Fibroblast of villous mesenchyme (primary cell): ENCODE data around the gene ACVR1B. TPM values are rescaled to one million over a fixed set of nuclear protein-coding genes. Genes with fewer than 3 reads are reported as not detected.

ENCODE experiments used
- DNase-seq: peaks from one replicate; pipeline ENCODE4 v3.0.0-alpha.2; 2010; ENCODE audit warnings: low read depth
- H3K4me3 ChIP-seq: 2 replicates; pipeline ENCODE4 v1.5.1; 2011; ENCODE audit warnings: low read depth, mild to moderate bottlenecking, low read length
- total RNA-seq: library from RNA; depleted of rRNA; stranded (reverse); fragments of >200 nt; gene quantifications from 2 replicates; pipeline ENCODE4 v1.2.3, GENCODE V29; 2012
- TF ChIP-seq, protein P1 (sequence below): IDR thresholded peaks from 2 replicates; pipeline ENCODE4 v1.5.1; 2012; ENCODE audit warnings: low read depth, mild to moderate bottlenecking, low read length; ENCODE audit not compliant: insufficient read depth

Gene ACVR1B
- total RNA-seq, 1 donor, result 6.5 TPM

DNA sequence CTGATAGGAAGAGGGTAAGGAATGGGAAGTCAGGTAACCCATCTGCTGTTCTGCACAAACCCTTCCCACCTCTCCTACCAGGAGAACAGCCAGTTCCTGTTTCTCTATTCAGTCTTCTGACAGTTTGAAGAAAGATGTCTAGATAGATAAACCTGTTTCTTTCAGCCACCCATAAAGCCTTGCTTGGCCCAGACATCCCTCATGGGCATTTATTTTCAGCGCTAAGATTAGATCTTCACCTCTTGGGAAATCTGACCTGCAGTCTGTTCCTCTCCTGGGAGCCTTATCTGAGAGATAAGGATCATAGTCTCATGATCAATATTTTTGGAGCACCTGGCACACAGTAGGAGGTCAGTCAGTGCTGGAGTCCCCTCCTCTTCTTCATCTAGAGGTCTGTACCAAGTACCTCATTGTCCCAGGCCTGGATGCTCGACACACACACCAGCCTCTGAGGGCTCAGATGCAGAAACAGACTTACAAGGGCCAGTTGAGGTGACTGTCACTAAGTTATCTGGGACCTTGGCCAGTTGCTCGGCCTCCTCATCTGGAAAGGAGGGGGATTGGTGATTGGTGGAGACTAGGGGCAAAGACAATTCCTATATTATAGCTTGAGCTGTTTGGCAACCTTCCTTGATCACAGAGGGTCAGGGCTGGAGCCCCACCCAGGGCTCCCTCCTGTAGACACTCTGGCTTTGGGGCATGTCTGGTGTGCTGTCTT is 26.0 kb upstream of the ACVR1B start:
- H3K4me3 ChIP-seq, result no peak overlapping the region
- TF ChIP-seq, protein P1, sequence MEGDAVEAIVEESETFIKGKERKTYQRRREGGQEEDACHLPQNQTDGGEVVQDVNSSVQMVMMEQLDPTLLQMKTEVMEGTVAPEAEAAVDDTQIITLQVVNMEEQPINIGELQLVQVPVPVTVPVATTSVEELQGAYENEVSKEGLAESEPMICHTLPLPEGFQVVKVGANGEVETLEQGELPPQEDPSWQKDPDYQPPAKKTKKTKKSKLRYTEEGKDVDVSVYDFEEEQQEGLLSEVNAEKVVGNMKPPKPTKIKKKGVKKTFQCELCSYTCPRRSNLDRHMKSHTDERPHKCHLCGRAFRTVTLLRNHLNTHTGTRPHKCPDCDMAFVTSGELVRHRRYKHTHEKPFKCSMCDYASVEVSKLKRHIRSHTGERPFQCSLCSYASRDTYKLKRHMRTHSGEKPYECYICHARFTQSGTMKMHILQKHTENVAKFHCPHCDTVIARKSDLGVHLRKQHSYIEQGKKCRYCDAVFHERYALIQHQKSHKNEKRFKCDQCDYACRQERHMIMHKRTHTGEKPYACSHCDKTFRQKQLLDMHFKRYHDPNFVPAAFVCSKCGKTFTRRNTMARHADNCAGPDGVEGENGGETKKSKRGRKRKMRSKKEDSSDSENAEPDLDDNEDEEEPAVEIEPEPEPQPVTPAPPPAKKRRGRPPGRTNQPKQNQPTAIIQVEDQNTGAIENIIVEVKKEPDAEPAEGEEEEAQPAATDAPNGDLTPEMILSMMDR, result no peak

DNA sequence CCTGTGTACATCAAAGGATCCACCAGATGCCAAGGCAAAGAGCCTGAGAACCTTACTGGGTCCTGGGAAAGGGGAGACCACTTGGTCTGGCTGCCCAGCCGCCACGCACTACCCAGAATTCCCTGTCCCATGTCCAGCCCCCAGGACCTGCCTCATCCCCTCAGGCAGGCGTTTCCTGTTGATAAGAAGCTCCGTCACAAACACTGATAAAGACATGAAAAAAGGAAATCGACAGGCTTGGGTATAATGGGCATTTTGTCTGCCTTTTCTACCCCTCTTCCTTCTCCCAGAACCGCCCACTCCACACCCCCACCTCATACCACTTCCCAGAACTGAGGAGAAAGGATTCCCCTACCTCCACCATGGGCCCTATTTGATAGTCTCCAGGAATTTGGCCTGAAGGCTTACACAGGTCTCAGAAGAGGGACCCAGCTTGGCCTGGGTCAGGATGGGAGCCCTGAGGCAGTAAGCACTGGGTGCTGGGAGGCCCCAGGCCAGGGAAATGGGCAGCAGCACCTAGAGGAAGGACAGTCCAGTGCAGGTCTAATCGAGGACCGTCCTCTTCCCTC is 25.4 kb upstream of the ACVR1B start:
- no peak overlapping the region for H3K4me3 ChIP-seq
- peak; percentile 64 for DNase-seq
- TF ChIP-seq, protein P1, result no peak

More for the DNA sequence above, 26.0 kb upstream of the ACVR1B start:
- DNase-seq, result no peak

DNA sequence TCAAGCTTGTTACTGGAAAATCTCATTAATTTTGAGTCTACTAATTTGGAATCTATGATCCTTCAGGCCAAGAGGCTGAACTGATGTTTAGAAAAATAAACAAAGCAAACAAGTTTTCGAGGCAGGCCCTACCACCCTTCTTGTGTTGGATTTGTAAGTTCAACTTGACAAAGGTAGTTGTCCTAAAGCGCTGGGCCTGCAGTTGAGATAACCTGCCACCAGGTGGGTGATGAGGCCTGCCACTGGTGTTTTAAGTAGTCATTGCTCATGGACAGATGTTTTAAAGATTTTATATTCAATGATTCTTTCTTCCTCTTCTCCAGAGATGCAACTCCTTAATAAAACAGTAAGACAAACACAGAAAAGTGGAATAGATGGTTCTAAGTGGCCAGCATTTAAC is 24.8 kb upstream of the ACVR1B start:
- no peak overlapping the region for H3K4me3 ChIP-seq
- TF ChIP-seq, protein P1, result peak; percentile 54
- peak; percentile 49 for DNase-seq

DNA sequence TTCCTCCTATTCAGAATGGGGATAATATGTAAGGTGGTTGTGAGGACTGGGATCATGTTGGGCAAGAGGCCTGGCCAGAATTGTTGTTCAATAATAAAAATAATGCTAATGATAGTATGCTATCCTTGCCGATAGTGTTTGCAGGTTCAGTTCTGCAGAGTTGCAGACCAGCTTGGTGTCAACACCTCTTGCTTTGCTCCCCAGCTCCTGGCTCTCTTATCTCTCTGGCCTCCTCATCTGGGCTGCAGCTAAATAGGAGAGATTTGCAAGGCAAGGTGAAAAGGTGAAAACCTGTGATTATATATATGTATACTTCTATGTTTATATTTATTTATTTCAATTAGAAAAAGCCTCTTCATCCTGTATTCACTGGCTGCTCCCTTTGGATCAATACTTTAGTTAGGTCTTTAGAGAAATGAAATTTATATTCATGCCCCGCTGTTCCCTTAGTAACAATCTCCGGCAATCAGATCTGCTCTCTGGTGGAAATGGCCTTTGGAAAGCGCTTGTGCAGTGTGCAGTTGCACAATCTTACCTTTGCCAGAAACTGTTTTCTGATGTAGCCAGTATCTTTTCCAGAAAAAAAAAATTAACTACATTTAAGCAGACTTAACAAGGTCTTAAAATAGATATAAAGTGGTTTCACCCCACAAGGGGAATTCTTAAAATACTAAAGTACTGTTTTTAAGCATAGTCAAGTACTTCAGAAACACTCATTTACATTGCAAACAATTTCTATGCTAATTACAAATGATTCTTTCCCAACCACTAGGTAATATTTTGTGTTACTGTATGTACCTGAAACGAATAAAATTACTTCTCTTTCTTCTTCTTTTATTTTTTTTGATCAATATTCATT is 19.1 kb upstream of the ACVR1B start:
- no peak for DNase-seq
- H3K4me3 ChIP-seq, result no peak overlapping the region
- TF ChIP-seq, protein P1, result no peak

DNA sequence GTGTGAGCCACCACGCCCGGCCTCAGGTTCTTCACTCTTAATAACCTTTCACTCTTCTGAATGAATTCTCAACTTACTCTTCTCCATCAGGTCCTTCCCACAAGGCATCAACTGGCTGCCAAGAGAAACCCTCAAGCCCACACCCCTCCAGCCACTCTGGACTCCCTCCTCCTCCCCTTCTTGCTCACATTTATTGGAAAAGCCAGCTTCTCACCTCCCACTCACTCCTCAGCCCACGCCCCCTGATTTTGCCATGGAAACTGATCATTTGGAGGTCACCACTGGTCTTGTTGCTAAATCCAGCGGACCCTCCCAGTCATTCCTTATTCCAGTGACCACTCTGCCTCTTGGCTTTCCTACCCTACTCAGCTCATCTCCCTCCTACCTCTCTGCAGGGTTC is 17.4 kb upstream of the ACVR1B start:
- no peak for DNase-seq
- H3K4me3 ChIP-seq, result no peak overlapping the region
- TF ChIP-seq, protein P1, result no peak

DNA sequence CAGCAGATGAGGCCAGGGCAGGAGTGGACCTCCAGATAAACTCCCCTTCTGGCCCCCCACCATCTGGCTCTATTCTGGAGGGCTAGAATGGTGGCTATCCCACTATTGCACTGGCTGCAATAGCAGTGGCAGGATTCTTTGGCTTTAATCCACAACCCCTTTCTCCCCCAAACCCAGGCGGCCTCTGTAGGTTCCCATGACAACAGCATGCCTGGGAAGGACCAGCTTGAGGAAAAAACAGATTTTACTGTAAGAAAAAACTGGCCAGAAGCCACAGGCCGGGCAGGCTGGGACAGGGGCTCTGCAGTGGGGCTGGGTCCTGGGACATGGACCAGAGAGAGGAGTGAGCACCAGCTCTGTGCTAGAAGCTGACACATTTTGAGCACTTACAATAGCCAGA is 13.6 kb upstream of the ACVR1B start:
- DNase-seq, result no peak
- H3K4me3 ChIP-seq, result no peak overlapping the region
- TF ChIP-seq, protein P1, result no peak
